GM10847 (cell line): ENCODE results near the gene WHAMM.

ENCODE experiments used
- POLR2A ChIP-seq: IDR thresholded peaks from 2 replicates; pipeline ENCODE4 v1.6.1; 2011; ENCODE audit not compliant: insufficient read length; ENCODE audit errors: extremely low read depth

Gene WHAMM

DNA sequence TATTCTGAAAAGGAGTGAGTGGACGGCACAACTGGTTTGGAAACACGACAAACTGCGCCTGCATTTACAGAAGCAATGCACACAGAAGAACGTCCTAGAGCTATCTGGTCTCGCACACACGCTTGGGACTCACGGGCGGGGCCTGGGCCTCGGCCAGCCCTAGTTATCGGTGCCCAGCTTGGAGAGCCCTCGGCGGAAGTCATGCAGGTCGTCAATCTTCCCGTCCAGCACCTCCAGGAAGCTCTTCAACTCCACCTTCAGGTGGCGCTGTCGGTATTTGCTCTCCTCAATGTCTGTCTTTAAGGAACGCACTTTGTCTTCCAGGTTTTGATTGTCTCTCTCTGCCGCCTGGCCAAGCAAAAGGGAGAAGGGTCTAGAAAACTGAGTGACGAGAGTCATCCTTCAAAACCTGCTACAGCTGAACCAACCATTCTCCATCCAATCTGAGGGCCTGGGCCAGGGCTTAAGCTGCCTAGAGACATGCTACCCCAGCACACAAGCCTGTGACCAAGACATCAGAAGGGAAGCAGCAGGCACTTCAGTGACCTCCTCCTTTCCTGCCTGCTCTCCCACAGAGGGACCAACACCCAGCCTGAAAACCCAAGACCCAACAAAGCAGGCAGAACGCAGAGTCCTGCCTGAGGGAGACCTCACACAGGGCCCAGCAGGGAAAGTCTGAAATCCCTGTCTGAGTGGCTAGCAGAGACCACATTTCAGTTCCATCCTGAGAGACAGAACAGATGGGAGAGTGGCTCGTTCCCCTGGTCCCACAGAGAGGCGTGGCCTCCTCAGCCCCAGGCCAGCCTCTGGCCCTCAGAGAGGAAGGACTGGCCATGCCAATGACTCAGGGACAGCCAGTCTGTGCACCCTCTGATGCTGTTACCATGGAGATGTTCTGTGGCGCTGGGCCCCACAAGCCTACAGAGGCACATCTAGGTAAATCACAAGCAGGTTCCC lies 40.4 kb downstream of the WHAMM start:
- no peak for TF ChIP-seq POLR2A

DNA sequence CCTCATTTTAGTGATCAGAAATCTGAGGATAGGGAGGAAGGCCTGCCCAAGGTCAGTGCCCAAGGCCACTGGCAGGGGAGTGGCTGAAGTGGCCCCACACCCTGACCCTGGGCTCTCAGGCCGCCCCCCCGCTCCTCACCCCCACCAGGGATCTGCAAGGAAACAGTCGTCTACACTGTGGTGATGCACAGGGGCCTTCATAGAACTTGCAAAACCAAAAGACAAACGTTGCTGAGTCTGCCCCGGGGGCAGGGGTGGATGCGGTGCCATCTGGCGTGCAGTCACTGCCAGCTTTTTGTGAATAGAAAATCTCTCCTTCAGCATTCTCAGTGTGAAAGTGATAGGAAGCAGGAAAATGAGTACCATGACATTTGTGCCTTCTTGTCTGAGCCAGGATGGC lies 41.3 kb downstream of the WHAMM start:
- no peak for TF ChIP-seq POLR2A

DNA sequence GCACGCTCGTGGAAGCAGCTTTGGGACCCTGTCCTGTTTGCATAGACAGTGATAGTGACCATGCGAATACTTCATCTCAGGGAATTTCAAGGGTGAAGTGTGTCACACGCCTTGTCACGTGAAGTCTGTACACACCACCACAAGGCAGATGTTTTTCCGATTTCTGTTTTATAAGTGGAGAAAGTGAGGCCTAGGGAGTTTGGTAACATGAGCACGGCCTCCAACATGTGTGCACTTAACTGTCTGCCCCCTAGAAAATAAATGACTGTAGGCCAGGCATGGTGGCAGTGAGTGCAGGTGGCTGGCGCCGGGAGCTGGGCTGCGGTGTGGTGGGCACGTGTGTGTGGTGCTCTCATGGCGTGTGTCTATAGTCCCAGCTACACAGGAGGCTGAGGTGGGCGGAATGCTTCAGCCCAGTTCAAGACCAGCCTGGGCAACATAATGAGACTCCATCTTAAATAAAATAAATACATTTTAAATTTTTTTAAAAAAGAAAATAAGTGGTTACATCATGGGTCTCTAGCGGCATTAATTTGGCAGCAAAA lies 42.0 kb downstream of the WHAMM start:
- no peak for TF ChIP-seq POLR2A

DNA sequence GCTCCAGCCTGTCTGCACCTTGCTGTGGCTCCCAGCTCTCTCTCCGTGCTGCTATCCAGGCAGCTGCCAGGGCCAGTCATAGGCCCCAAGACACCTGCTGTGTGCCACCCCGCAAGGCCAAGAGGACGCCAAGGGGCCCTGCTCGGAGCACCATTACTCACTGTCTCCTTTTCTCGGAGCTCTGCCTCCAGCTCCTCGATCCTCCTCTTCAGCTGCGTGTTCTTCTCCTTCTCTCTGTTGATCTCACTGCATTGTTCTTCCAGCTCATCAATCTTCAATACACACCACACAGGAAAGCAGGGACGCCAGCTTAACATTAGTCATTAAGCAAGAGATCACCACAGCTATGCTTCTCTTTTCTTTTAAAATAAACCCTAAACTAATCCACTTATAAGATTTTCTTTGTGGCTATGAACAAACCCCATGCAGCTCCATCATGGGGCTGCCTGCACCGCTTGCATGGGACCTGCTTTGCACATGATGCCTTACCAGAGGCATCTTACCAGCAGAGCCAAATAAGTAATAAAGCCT lies 42.6 kb downstream of the WHAMM start:
- no peak for TF ChIP-seq POLR2A

DNA sequence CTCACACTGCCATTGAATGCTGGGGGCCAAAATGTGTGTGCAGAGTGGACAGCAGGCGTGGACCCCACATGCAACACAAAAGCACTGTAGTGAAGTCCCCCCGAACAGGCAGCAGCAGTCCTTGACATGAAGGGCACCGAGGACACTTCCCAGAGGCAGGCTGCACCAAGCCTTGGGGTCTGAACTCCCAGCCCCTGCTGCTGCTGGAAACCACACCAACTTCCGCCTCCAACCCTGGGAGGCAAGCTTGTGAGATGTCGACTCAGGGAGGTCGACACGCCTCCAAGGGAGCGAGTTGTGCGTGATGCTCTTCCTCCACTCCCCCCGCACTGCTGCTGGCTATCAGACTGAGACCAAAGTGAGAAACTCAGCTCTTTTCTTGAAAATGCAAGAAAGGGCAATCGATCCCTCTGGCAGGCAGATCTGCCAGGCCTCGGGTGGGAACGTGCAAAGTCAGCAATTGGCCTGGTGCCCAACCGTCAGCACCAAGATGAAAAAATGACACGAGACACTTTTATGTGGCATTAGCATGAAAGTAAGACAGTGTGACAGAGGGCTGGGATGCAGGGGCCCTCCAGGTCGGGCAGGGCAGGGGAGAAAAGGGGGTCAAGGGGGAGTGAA lies 43.6 kb downstream of the WHAMM start:
- TF ChIP-seq POLR2A = no peak

DNA sequence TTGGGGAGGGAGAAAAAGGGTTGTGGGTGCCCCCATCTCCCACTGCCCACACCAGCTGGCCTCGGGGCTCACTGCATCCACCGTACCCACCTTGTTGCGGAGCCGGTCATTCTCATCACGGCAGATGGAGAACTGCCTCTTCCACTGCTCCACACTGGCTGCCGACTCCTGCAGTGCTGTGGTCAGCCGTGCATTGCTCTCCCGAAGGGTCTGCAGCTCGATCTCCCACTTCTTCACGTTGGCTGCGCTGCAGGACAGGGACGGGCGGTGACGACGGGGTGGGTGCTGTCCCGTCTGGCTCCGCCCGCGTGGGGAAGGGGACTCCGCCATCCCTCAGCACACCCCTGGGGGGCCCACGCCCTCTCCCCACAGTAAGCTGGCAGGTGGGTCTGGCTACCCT lies 45.1 kb downstream of the WHAMM start:
- no peak for TF ChIP-seq POLR2A

DNA sequence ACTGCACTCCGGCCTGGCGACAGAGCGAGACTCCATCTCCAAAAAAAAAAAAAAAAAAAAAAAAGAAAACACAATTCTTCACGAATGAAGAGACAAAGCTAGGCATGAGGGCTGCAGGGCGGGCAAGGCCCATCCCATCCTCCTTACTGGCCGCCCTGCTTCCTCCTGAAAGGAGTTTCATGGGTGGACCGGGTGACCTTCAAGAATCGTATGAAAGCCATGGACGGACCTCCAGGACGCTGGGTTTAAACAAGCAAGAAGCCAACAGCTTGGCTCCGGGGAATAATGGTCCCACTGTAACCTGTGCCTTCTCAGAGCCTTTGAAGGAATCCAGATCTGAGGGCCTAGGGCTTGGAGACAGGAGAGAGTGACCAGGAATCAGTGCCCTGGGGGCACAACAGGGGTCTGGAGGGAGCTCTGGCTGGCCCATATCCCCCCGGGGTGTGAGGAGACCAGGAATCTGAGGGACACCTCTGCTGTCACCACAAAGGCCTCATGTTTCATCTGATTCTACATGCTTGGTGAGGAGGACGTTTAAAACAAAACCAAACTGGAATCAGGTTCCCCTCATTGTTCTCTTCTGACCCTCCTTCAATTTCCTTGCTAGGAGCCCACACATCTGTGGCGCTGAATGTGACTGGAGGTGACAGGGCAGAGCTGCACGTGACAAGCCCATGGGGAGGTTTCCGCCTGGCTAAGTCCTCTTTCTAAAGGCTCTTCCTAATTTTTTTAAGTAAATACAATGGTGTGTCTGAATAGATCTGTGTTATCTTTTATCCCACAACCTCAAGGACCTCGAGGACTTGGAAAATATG lies 46.1 kb downstream of the WHAMM start:
- no peak for TF ChIP-seq POLR2A

DNA sequence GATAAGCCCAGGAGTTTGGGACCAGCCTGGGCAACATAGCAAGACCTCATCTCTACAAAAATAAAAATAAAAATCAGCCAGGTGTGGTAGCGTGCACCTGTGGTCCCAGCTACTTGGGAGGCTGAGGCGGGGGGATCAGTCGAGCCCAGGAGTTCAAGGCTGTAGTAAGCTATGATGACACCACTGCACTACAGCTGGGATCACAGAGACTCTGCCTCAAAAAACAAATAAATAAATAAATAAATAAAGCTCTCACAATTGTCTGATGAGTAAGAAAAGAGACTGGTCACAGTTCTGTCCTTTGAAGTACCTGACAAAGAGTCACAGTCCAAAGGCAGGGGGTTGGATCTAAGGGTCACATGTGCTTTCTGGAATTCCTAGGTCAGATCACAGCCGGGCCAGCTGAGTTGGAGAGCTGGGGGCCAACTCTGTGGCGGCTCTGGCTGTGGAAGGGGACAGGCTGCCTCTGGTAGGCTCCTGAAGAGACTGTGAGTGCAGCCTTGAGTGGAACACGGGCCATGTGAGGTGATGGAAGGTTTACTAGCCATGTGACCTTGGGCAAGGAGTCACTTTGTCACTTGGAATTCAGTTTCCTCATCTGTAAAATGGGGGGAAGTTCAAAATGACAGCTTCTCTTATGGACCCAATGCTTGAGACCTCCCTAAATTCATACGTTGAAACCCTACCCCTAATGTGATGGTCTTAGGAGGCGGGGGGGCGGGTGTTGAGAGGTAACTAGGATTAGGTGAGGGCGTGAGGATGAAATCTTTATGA lies 47.2 kb downstream of the WHAMM start:
- no peak for TF ChIP-seq POLR2A

DNA sequence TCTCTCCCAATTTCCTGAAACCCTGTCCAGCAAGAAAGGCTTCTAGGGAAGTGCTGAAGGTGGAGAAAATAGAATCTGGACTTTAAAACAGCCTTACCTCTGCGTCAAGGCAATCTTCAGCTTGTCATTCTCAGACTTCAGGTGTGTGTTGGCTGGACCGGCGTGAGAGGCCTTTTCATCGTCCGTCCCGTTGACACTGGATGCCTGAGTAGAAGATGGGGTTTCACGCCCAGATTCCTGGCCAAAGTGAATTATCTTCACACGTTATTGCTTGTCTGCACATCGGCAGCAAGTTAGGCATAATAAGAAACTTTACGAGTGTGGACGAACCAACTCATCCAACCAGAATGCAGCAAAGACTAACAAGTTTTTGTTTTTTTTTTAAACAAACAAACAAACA lies 49.5 kb downstream of the WHAMM start:
- no peak for TF ChIP-seq POLR2A

DNA sequence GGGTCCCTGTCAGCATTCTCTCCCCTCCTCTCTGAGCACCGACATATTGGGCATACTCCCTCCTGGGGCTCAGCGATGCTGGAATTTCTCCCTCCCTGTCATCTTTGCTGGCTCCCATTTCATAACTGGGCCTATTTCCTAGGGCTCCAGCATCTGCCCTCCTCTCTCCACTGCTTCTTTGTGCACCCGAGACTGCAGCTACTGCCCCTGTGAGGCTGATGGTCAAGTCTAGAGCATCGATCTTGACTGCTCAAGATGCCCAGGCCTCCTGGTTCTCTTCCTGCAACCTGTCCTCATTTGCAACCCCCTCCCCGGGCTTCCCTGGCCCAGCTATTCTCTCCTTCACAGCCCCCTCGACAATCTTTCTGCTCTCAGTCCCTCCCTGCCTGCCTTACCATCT lies 53.5 kb downstream of the WHAMM start:
- no peak for TF ChIP-seq POLR2A

DNA sequence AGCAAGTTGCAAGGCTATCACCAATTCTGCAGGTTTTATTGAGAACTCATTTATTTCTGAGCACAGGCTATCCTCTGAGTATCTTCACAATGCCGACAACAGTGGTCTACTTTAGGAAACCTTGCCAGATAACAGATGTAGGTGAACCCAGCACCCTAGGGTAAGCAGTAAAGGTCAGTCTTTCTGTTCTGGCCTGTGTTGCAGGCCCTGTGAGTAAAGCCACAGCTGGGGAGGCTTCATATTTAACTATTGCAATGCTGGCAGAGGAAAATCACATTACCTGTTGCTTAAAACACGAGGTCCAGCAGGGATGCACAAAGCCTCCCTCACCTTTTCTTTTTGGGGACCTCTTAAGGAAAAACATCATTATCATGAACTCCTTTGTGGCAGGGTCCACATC lies 55.5 kb downstream of the WHAMM start:
- no peak for TF ChIP-seq POLR2A

DNA sequence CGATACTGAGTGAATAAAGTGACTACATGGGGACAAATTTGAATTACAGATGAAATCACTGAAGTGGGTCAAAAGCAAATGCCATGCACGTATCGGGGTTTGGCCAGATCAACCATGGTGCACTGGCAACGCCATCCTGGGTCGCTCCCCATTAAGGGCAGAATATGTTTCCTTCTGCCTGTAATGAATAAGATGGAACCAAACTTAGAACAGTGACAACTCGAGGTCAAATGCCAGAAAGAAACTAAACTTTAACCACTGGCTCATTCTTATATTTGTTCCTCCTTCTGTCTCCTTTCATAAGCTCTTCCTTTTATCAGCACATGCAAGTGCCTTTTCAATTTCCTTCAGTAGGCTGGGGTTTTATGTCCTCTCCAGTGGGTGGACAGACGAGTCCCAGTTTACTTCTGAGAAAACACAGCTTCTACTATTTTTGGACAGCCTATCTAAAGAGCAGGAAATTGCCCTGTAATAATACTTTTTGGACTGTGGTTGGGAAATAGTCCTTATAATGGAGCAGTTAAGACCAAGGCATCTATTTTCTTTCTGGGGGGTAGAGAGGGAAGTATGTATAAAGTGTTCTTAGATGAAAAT lies 61.4 kb downstream of the WHAMM start:
- TF ChIP-seq POLR2A = no peak

DNA sequence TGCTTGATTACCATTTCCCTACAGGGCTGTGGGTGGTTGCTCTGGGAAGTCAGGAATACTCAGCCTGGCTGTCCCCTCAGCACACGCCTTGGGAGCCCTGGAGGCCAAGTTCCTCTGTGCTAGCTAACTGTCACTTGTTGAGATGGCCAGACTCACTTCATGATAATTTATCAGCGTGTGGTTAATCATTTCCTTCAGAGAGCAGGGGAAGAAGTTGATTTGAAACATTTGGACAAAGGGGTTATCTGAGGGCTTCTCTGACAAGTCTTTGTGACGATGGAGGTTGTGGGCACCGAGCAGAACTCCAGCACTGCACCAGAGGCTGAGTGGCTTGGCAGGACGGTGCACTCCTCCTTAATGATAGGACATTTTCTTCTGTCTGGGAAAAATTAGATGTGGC lies 61.9 kb downstream of the WHAMM start:
- no peak for TF ChIP-seq POLR2A
